Astrocyte (in vitro differentiated cells and primary cell): ENCODE data around the gene SPACA4.

Experiments used
- EZH2 ChIP-seq: IDR thresholded peaks from 2 replicates; pipeline ENCODE4 v1.6.1; 2012; ENCODE audit warnings: mild to moderate bottlenecking, low read length, inconsistent platforms; ENCODE audit not compliant: insufficient read depth
- TF ChIP-seq, protein P1 (sequence below): IDR thresholded peaks from 2 replicates; pipeline ENCODE4 v1.5.1; 2011; ENCODE audit warnings: low read depth, mild to moderate bottlenecking, inconsistent platforms, low read length, moderate library complexity; ENCODE audit not compliant: insufficient read depth

DNA sequence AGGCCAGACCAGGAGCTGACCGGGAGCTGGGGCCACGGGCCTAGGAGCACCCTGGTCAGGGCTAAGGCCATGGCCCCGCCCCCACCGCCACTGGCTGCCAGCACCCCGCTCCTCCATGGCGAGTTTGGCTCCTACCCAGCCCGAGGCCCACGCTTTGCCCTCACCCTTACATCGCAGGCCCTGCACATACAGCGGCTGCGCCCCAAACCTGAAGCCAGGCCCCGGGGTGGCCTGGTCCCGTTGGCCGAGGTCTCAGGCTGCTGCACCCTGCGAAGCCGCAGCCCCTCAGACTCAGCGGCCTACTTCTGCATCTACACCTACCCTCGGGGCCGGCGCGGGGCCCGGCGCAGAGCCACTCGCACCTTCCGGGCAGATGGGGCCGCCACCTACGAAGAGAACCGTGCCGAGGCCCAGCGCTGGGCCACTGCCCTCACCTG lies 19.4 kb downstream of the SPACA4 start:
- TF ChIP-seq, protein P1, sequence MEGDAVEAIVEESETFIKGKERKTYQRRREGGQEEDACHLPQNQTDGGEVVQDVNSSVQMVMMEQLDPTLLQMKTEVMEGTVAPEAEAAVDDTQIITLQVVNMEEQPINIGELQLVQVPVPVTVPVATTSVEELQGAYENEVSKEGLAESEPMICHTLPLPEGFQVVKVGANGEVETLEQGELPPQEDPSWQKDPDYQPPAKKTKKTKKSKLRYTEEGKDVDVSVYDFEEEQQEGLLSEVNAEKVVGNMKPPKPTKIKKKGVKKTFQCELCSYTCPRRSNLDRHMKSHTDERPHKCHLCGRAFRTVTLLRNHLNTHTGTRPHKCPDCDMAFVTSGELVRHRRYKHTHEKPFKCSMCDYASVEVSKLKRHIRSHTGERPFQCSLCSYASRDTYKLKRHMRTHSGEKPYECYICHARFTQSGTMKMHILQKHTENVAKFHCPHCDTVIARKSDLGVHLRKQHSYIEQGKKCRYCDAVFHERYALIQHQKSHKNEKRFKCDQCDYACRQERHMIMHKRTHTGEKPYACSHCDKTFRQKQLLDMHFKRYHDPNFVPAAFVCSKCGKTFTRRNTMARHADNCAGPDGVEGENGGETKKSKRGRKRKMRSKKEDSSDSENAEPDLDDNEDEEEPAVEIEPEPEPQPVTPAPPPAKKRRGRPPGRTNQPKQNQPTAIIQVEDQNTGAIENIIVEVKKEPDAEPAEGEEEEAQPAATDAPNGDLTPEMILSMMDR: no peak
- TF ChIP-seq EZH2: no peak
